Frontal cortex (tissue), 4 donors: ENCODE data around the gene ANKRD10. TPM values are rescaled to one million over a fixed set of nuclear protein-coding genes. Genes with fewer than 3 reads are reported as not detected.
"Not testable (repeated sequence)": the region's sequence is repeated elsewhere in the genome, so short reads cannot be mapped to it uniquely, and the experiment has no call there.

ENCODE experiments used
- DNase-seq, 2 donors: peaks; one replicate each; pipeline ENCODE4 v3.0.0; 2012; ENCODE audit warnings: low spot score in 2 of 2
- FAIRE-seq: peaks from 2 replicates; lab custom pipeline; 2012; peaks lifted over from hg19 to GRCh38; lab: Jason Lieb, UNC
- small RNA-seq: library from RNA; depleted of rRNA; stranded (forward); fragments of <200 nt; gene quantifications from one replicate; pipeline ENCODE3, GENCODE V24; 2014
- total RNA-seq: library from RNA; depleted of rRNA; stranded (reverse); fragments of >200 nt; gene quantifications from one replicate; pipeline ENCODE4 v1.2.3, GENCODE V29; 2014
- donor health status: control.
- donor health status: control.
- donor health status: control.

The ANKRD10 gene
- total RNA-seq, 1 donor from 2014 or later = 118 TPM

- DNase-seq, FAIRE-seq: not testable (repeated sequence)
Observed at GRCh38 chr13:110837397-110838061, 77.3 kb downstream of the ANKRD10 start.

- DNase-seq (no peak), FAIRE-seq (no peak)
Observed at GRCh38 chr13:110836605-110836903, 78.3 kb downstream of the ANKRD10 start.

GRCh38 chr13:110835721-110836604, 78.9 kb downstream of the ANKRD10 start:
- no peak for FAIRE-seq
- no peak for DNase-seq

GRCh38 chr13:110834572-110834971, 80.3 kb downstream of the ANKRD10 start:
- FAIRE-seq = no peak
- DNase-seq = no peak

GRCh38 chr13:110832531-110832930, 82.3 kb downstream of the ANKRD10 start:
- FAIRE-seq (no peak), DNase-seq (no peak)

- no peak for FAIRE-seq
- DNase-seq = no peak
Observed at GRCh38 chr13:110832205-110832479, 82.7 kb downstream of the ANKRD10 start.

- no peak for FAIRE-seq
- no peak for DNase-seq
Observed at GRCh38 chr13:110831437-110832204, 83.2 kb downstream of the ANKRD10 start.

- DNase-seq = no peak
- no peak for FAIRE-seq
Observed at GRCh38 chr13:110830800-110831371, 84.0 kb downstream of the ANKRD10 start.

- DNase-seq (no peak), FAIRE-seq (no peak)
Observed at GRCh38 chr13:110830331-110830730, 84.5 kb downstream of the ANKRD10 start.

GRCh38 chr13:110829486-110829885, 85.4 kb downstream of the ANKRD10 start:
- FAIRE-seq (no peak), DNase-seq (no peak)

- FAIRE-seq = no peak
- DNase-seq = no peak
Observed at GRCh38 chr13:110828705-110829104, 86.2 kb downstream of the ANKRD10 start.

Small RNA genes lying within 50 kb of the gene (small RNA-seq; reads per million reads assigned to genes)
- not detected for gene AL442128.1

Other genes with a start within 250 kb of the ANKRD10 start
- gene CARS2, start 209.0 kb downstream of the ANKRD10 start, total RNA-seq = 45.2 TPM
- 22.4 TPM for gene ING1, start 201.4 kb downstream of the ANKRD10 start, total RNA-seq
- gene ARHGEF7, start 200.2 kb upstream of the ANKRD10 start, total RNA-seq = 137 TPM